IMR-90 (cell line): Measurements from ENCODE around the gene PXN. TPM values are rescaled to one million over a fixed set of nuclear protein-coding genes. Genes with fewer than 3 reads are reported as not detected.
A peak's percentile ranks its signal among the peaks of the same experiment; 100 is the strongest.

Source experiments
- ATAC-seq: fragments of 200-7000 bp; cut with Tn5 transposase; 2 replicates; pipeline ENCODE4 v1.9.1; 2020; ENCODE audit warnings: low read depth, mild to moderate bottlenecking, moderate library complexity
- BruUV-seq: library from RNA; stranded (reverse); fragments of 400-500 nt; replicated peaks from 2 replicates; lab custom pipeline; 2021; lab: Mats Ljungman, UMichigan
- CTCF ChIA-PET: fragments of 300-600 bp; formaldehyde crosslinking; extraction: SDS; loops from one replicate; lab custom pipeline; 2021; ENCODE audit warnings: antibody characterized with exemption; lab: Yijun Ruan, JAX
- POLR2A ChIA-PET: fragments of 300-600 bp; sonication (Branson Sonifier 250); formaldehyde crosslinking; loops from one replicate; lab custom pipeline; 2022; ENCODE audit warnings: antibody characterized with exemption; ENCODE audit not compliant: unreplicated experiment; lab: Charles Lee
- DNase-seq: peaks from one replicate; pipeline ENCODE4 v3.0.0; 2013
- H2AFZ ChIP-seq: replicated peaks from 2 replicates; pipeline ENCODE3; 2013; ENCODE audit warnings: low read length, mild to moderate bottlenecking; ENCODE audit not compliant: poor library complexity
- H2AK5ac ChIP-seq: 2 replicates; pipeline ENCODE4 v1.6.1; 2013; ENCODE audit warnings: low read depth, low read length, inconsistent platforms
- H2AK9ac ChIP-seq: replicated peaks from 2 replicates; pipeline ENCODE3; 2013; ENCODE audit warnings: mild to moderate bottlenecking, low read depth, low read length, moderate library complexity; ENCODE audit not compliant: poor library complexity
- H2BK120ac ChIP-seq: 2 replicates; pipeline ENCODE4 v1.6.1; 2013; ENCODE audit warnings: low read depth, low read length, inconsistent platforms
- H2BK15ac ChIP-seq: 3 replicates; pipeline ENCODE4 v1.6.1; 2013; ENCODE audit warnings: low read depth, low read length, inconsistent platforms
- H2BK20ac ChIP-seq: 2 replicates; pipeline ENCODE4 v1.6.1; 2013; ENCODE audit warnings: low read depth, mild to moderate bottlenecking, inconsistent platforms, low read length, moderate library complexity
- H2BK5ac ChIP-seq: 2 replicates; pipeline ENCODE4 v1.6.1; 2013; ENCODE audit warnings: mild to moderate bottlenecking, low read depth, low read length, inconsistent platforms; ENCODE audit not compliant: poor library complexity, severe bottlenecking
- H3K14ac ChIP-seq: replicated peaks from 2 replicates; pipeline ENCODE4 v1.6.1; 2013; ENCODE audit warnings: low read depth, low read length, inconsistent platforms
- H3K18ac ChIP-seq: 2 replicates; pipeline ENCODE4 v1.6.1; 2013; ENCODE audit warnings: low read depth, low read length, control low read depth
- H3K23ac ChIP-seq: 2 replicates; pipeline ENCODE4 v1.6.1; 2013; ENCODE audit warnings: low read depth, low read length, inconsistent platforms
- H3K27ac ChIP-seq: 2 replicates; pipeline ENCODE4 v1.5.1; 2013; ENCODE audit warnings: mild to moderate bottlenecking, control low read depth, low read length; ENCODE audit not compliant: insufficient read depth
- H3K27me3 ChIP-seq: 2 replicates; pipeline ENCODE4 v1.6.1; 2013; ENCODE audit warnings: low read length; ENCODE audit not compliant: control insufficient read depth, insufficient read depth
- H3K36me3 ChIP-seq: 2 replicates; pipeline ENCODE4 v1.6.1; 2013; ENCODE audit warnings: low read length, mixed read lengths; ENCODE audit not compliant: control insufficient read depth, insufficient read depth
- H3K4ac ChIP-seq: 2 replicates; pipeline ENCODE4 v1.6.1; 2013; ENCODE audit warnings: low read depth, low read length, inconsistent platforms
- H3K4me1 ChIP-seq: 2 replicates; pipeline ENCODE4 v1.6.1; 2013; ENCODE audit warnings: low read length, mixed read lengths; ENCODE audit not compliant: control insufficient read depth, insufficient read depth
- H3K4me2 ChIP-seq: 2 replicates; pipeline ENCODE4 v1.6.1; 2013; ENCODE audit warnings: low read depth, mild to moderate bottlenecking, control low read depth, low read length, moderate library complexity
- H3K4me3 ChIP-seq: 2 replicates; pipeline ENCODE4 v1.5.1; 2013; ENCODE audit warnings: low read depth, mild to moderate bottlenecking, control low read depth, low read length, moderate library complexity; ENCODE audit not compliant: insufficient read depth
- H3K56ac ChIP-seq: 2 replicates; pipeline ENCODE4 v1.6.1; 2013; ENCODE audit warnings: low read length, inconsistent platforms; ENCODE audit not compliant: insufficient read depth; ENCODE audit errors: extremely low read depth
- H3K79me1 ChIP-seq, 2 experiments: 2 replicates each; pipeline ENCODE4 v1.6.1; 2013; ENCODE audit warnings: low read length in 2 of 2, inconsistent platforms in 1 of 2, low read depth in 1 of 2
- H3K9ac ChIP-seq: 2 replicates; pipeline ENCODE4 v1.6.1; 2013; ENCODE audit warnings: low read depth, low read length, control low read depth
- H3K9me1 ChIP-seq: 2 replicates; pipeline ENCODE4 v1.6.1; 2013; ENCODE audit warnings: low read length, inconsistent platforms; ENCODE audit not compliant: insufficient read depth
- H3K9me3 ChIP-seq: 2 replicates; pipeline ENCODE4 v1.6.1; 2013; ENCODE audit warnings: low read length; ENCODE audit not compliant: control insufficient read depth, insufficient read depth
- H4K20me1 ChIP-seq: 2 replicates; pipeline ENCODE4 v1.6.1; 2013; ENCODE audit warnings: low read length, inconsistent platforms; ENCODE audit not compliant: insufficient read depth
- H4K5ac ChIP-seq: 2 replicates; pipeline ENCODE4 v1.6.1; 2013; ENCODE audit warnings: mild to moderate bottlenecking, low read depth, low read length, control low read depth
- H4K8ac ChIP-seq, 2 experiments: 2 replicates each; pipeline ENCODE4 v1.6.1; 2013; ENCODE audit warnings: low read depth in 2 of 2, low read length in 2 of 2, control low read depth in 1 of 2, inconsistent platforms in 1 of 2
- H4K91ac ChIP-seq: 2 replicates; pipeline ENCODE4 v1.6.1; 2013; ENCODE audit warnings: low read depth, low read length, inconsistent platforms; ENCODE audit not compliant: insufficient read depth
- BHLHE40 ChIP-seq: fragments of 150-350 bp; IDR thresholded peaks from 2 replicates; pipeline ENCODE4 v1.6.1; 2016; ENCODE audit warnings: mild to moderate bottlenecking, low read depth, low read length
- CHD1 ChIP-seq: IDR thresholded peaks from 2 replicates; pipeline ENCODE4 v1.6.1; 2012; ENCODE audit warnings: low read depth, low read length, improper control_type of control experiment
- MAZ ChIP-seq: IDR thresholded peaks from 2 replicates; pipeline ENCODE4 v1.6.1; 2012; ENCODE audit warnings: low read depth, mild to moderate bottlenecking, low read length, improper control_type of control experiment, moderate library complexity, borderline replicate concordance
- RAD21 ChIP-seq: IDR thresholded peaks from 2 replicates; pipeline ENCODE4 v1.6.1; 2012; ENCODE audit warnings: low read length, improper control_type of control experiment
- SMC3 ChIP-seq: fragments of 150-350 bp; IDR thresholded peaks from 2 replicates; pipeline ENCODE4 v1.6.1; 2016; ENCODE audit warnings: low read depth, mild to moderate bottlenecking, antibody characterized with exemption, low read length, moderate library complexity
- USF2 ChIP-seq: fragments of 150-350 bp; IDR thresholded peaks from 2 replicates; pipeline ENCODE4 v1.6.1; 2017; ENCODE audit warnings: mild to moderate bottlenecking, antibody characterized with exemption, low read length, low read depth
- WGBS, 2 experiments: methylation state at CpG; one replicate each; pipeline versions ENCODE4 v1.1.5 to v1.1.7; 2013; ENCODE audit warnings: missing lambda C conversion rate in 2 of 2; ENCODE audit not compliant: insufficient read length in 1 of 2; ENCODE audit errors: extremely low coverage in 2 of 2; 5-methylcytosine and 5-hydroxymethylcytosine counted together
- dilution Hi-C: fragments of 300-500 bp; cut with HindIII; formaldehyde crosslinking; loops from one replicate; pipeline ENCODE4 v1.14.3; 2018; ENCODE audit warnings: low sequenced_read_pairs; ENCODE audit not compliant: unreplicated experiment
- in situ Hi-C: fragments of 300-500 bp; cut with MboI; formaldehyde crosslinking; loops from 3 replicates; pipeline ENCODE4 v1.14.3; 2019; ENCODE audit warnings: low sequenced_read_pairs, inconsistent platforms, mixed read lengths
- intact Hi-C: fragments of 100-400 bp; cut with micrococcal nuclease; formaldehyde crosslinking; loops from 2 replicates; pipeline ENCODE4 v1.10.0; 2022
- polyA plus RNA-seq, 3 experiments: library from polyadenylated mRNA; depleted of rRNA; stranded (reverse); fragments of >200 nt; gene quantifications; 2 replicates each; pipeline ENCODE4 v1.2.3, GENCODE V29; 2012; ENCODE audit warnings: low replicate concordance in 1 of 3
- total RNA-seq: library from RNA; depleted of rRNA; stranded (reverse); fragments of >200 nt; gene quantifications from 2 replicates; pipeline ENCODE4 v1.2.3, GENCODE V29; 2012

PXN gene
- total and polyA plus RNA-seq, 2 of the 4 experiments (the other 2 are of a cell fraction): 46.6 to 134 TPM

- Histone ChIP-seq H3K9ac (peak overlapping the region; percentile 96), H3K27ac (peak overlapping the region; percentile 97), H3K4ac (peak overlapping the region; percentile 97), H3K4me1 (peaks cover 26% of the 10 kb centered on the region), H3K27me3 (no peaks in the 10 kb centered on the region), H3K23ac (peak overlapping the region; percentile 95), H2BK120ac (peak overlapping the region; percentile 64), H2AK5ac (peak overlapping the region; percentile 95), H3K14ac (peak overlapping the region; percentile 97), H3K18ac (peak overlapping the region; percentile 56), H3K56ac (peak overlapping the region; percentile 67), H3K4me2 (peak overlapping the region; percentile 97), H3K4me3 (peak overlapping the region; percentile 98), H3K9me1 (peaks cover 29% of the 10 kb centered on the region), H3K36me3 (peaks cover 4% of the 10 kb centered on the region; the same call in 1 of the 2 replicates), H2AFZ (peak overlapping the region; percentile 54), H2BK15ac (peak overlapping the region; percentile 88; the same call in 2 of the 3 replicates), H4K20me1 (peaks cover 54% of the 10 kb centered on the region), H4K8ac (peak overlapping the region; percentile 44 to 72), H4K91ac (peak overlapping the region; percentile 91), H4K5ac (peak overlapping the region; percentile 21), H3K79me1 (peaks cover 2 to 43% of the 10 kb centered on the region in 2 experiments; a peak in 2 of 4 replicates), H2AK9ac (peak overlapping the region; percentile 100), H2BK20ac (0 out of 2 replicates have a peak overlapping the region, but pooled peaks have one; percentile 40), H2BK5ac (peak overlapping the region; percentile 92), H3K9me3 (no peaks in the 10 kb centered on the region)
- WGBS, 2 experiments: no CpG with 5 or more reads among the region's 15 CpGs
- in situ Hi-C loops (loop anchor here (5.0 kb wide), 1 partner anchor 37 kb away; no protein-coding TSS in a partner anchor), intact Hi-C loops (loop anchor here (2.0 kb wide), 1 partner anchor 63 kb away; the partner anchor contains the start of gene RPLP0), dilution Hi-C loops (no loop called here)
- no peak for TF ChIP-seq USF2
- TF ChIP-seq MAZ: 0 out of 2 replicates have a peak, but pooled peaks have one; percentile 8
- TF ChIP-seq RAD21: 0 out of 2 replicates have a peak, but pooled peaks have one; percentile 8
- 0 out of 2 replicates have a peak, but pooled peaks have one; percentile 28 for TF ChIP-seq CHD1
- TF ChIP-seq SMC3: no peak
- TF ChIP-seq BHLHE40: no peak
- ATAC-seq (peak; percentile 3; the same call in 1 of the 2 replicates), DNase-seq (no peak)
- CTCF ChIA-PET: interaction anchor here (1.2 to 7.2 kb wide), 3 partner anchors 29 to 97 kb away, joined by 3 to 116 read pairs (median 10); no protein-coding TSS in a partner anchor
- BruUV-seq: no TSS peak
- POLR2A ChIA-PET: interaction anchor here (0.6 to 6.5 kb wide), 8 partner anchors 21 to 1893 kb away, joined by 3 to 39 read pairs (median 8); partner anchors contain the start of genes RNU4-2 and RPLP0
Observed at GRCh38 chr12:120264086-120264903, 1.2 kb downstream of the PXN start.
